Sigmoid colon (tissue), 4 donors: ENCODE measurements around the gene BCORL1.

Source experiments
- CTCF ChIP-seq, 4 experiments: fragments of 450-650 bp in 3 of 4; fragments of 200-600 bp in 1 of 4; IDR thresholded peaks; one replicate each; pipeline ENCODE4 v1.5.1; 2016 to 2019; ENCODE audit warnings: antibody characterized with exemption in 4 of 4, mild to moderate bottlenecking in 3 of 4, moderate library complexity in 2 of 4
- EP300 ChIP-seq, 4 donors: sonication (generic); formaldehyde crosslinking; IDR thresholded peaks; one replicate each; pipeline ENCODE4 v1.6.1; 2017; ENCODE audit warnings: antibody characterized with exemption in 4 of 4
- POLR2A ChIP-seq, 2 donors: fragments of 450-650 bp; IDR thresholded peaks; one replicate each; pipeline ENCODE4 v1.6.1; 2016; ENCODE audit warnings: antibody characterized with exemption in 2 of 2, mild to moderate bottlenecking in 2 of 2, moderate library complexity in 2 of 2
- POLR2AphosphoS5 ChIP-seq, 4 donors: sonication (generic); formaldehyde crosslinking; IDR thresholded peaks; one replicate each; pipeline ENCODE4 v1.6.1; 2017; ENCODE audit warnings: antibody characterized with exemption in 4 of 4

GRCh38 chrX:129958083-129958465, 24.4 kb upstream of the BCORL1 start:
- no peak for TF ChIP-seq CTCF (IDR thresholded peaks at IDR 0.05)
- no peak for TF ChIP-seq POLR2A (IDR thresholded peaks at IDR 0.05)
- TF ChIP-seq EP300 (IDR thresholded peaks at IDR 0.05) = no peak
- TF ChIP-seq POLR2AphosphoS5 (IDR thresholded peaks at IDR 0.05) = no peak
